Globus pallidus (tissue), 1 donor: ENCODE measurements around the gene MEG3.

ENCODE experiments used
- DNase-seq: peaks from one replicate; pipeline ENCODE4 v3.0.0-alpha.2; 2015; ENCODE audit warnings: low spot score

The MEG3 gene

DNA sequence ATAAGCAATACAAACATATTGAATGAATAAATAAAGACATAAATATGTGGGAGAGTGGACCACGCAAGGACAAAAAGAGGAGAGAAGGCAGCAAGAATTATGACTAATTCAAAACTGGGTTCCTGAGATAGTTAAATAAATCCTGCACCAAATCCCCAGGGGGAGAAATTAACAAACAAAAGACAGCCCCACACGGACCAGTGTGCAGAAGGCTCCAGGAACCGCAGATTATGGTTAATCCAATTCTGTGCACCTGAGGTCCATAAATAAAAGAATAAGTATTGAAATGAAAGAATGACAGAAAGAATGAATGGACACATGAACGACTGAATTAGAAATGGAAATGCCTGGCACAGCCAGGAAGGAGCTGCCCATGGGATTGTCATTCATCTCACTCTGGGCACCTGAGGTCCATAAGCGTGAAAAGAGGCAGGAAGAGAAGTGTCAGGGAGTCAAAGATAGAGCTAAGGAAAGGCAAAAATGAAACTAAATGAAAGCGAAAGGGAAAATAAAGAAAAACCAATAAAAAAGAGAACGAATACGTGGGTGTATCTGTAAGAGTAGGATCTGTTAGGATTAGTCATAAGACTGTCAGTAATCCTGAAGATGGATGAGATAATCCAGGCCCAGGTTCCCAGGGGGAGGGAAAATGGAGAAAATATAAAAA is 23.3 kb downstream of the MEG3 start:
- DNase-seq = no peak

DNA sequence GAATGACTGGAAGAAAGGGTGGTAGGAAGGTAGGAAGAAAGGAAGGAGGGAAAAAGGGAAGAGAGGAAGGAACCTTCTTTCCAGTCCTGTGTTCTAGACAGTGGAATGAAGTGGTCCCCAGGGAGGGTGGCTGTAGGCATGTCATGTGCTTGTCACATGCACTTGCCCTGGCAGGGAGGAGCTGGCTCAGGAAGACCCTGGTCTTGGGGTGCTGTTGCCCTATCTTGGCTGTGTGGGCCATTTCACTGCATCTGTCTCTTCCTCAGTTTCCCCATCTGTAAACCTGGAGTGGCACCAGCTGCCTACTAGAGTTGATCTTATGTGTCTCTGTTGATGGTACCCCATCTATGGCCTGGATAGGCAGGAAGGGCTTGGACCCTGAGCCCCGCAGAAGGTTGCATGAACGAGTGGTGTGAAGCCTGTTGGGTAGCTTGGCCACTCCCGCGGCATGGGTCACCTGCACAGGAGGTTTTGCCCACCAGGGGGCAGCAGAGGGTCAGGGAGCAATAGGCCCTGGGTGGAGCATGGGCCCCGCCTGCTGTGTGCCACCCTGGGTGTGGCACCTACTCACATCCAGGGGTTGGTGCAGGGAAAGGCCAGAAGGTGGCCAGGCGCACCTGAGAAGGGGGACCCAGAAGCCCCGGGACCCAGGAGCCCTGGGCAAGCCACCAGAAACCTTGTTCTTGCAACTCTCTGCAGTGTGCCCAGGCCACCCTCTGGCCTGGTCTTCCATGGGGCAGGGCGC is 25.1 kb downstream of the MEG3 start:
- DNase-seq = peak; percentile 16

DNA sequence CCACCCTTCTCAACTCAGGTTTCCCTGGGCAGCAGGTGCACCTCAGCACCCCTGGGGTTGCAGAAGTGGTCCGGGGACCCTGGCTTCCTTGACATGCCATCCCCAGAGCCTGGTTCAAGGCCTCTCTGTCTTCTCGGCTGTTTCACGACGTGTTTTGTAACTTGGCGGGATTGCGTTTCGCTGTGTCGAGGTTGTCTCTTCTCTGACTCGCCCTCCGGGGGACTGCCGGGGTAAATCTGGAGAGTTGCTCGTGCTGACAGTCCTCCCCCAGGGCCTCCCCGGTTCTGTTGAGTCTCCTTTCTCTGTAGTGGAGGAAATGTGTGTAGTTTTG is 25.6 kb downstream of the MEG3 start:
- DNase-seq = no peak

DNA sequence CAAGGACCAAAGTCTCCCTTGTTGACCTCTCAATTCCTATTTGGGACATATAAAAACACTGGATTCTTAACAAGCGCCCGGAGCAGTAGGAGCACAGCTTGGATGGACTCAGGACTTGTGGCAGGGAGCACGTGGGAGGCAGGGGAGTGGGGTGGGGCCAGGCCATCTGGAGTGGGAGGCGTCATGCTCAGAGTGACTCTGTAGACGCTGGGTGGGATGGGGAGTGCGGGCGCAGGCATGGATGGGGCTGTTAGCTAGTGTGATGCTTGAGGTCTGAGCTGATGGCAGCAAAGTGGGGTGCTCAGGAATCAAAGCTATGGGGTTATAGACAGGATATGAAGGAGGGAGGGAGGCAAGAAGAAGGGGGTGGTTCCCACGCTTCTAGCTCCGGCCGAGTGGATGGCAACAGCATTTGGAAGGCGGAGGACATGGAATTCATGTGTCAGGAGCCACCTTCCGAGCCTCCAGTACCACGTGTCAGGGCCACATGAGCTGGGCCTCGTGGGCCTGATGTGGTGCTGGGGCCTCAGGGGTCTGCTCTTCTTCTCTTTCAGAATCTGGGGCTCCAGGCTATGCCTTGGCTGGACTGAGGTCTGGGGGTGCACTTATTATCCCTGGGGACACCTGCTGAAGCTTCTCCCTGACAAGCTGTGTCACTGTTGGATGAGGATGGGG is 26.2 kb downstream of the MEG3 start:
- no peak for DNase-seq

DNA sequence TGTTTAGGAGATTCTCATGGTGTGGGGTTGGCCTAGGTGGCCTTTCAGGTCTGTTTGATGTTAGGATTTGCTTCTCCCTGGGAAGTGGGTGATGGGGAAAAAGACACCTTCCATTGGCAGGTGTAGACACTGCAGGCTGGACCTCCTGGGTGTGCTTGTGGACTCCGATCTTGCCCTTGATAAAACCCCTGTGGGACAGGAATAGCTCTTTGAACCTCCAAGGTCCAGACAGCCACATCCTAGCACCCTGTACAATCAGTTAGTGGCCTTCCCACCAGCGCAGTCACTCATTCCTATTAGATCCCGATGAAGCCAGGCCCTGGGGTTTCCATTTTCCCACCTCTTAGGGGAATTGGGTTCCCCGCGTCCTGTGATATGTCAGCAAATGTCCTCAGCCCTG is 28.5 kb downstream of the MEG3 start:
- no peak for DNase-seq

DNA sequence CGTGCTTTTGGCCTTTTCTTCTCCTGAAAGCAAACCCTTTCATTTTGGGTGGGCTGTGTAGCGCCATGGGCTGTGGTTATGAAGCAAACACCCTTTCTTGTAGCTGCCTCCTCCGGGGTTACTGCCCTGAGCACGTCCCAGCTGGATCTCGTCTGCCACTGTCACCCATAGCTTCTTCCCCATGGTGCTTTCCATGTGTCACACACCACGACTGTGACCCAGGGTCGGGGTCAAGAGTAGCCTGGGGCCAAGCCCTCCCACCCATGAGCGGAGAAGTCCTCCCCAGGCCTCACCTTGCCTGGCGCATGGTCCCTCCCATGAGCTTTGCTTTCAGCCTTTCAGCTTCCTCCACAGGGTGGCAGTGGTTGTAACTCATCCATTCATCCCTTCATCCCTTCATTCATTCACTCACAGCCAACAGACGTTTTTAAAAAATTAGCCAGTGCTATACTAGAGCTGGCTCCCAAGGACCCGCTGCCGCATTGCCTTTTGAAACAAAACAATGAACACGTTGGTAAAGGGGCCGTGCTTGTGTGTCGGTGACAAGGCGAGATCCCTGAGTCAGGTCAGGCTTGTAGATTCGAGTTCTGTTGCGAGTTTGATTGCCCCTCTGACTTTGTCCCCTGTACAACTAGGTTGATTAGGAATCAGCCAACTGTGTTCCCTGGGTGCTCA is 29.5 kb downstream of the MEG3 start:
- DNase-seq = no peak

DNA sequence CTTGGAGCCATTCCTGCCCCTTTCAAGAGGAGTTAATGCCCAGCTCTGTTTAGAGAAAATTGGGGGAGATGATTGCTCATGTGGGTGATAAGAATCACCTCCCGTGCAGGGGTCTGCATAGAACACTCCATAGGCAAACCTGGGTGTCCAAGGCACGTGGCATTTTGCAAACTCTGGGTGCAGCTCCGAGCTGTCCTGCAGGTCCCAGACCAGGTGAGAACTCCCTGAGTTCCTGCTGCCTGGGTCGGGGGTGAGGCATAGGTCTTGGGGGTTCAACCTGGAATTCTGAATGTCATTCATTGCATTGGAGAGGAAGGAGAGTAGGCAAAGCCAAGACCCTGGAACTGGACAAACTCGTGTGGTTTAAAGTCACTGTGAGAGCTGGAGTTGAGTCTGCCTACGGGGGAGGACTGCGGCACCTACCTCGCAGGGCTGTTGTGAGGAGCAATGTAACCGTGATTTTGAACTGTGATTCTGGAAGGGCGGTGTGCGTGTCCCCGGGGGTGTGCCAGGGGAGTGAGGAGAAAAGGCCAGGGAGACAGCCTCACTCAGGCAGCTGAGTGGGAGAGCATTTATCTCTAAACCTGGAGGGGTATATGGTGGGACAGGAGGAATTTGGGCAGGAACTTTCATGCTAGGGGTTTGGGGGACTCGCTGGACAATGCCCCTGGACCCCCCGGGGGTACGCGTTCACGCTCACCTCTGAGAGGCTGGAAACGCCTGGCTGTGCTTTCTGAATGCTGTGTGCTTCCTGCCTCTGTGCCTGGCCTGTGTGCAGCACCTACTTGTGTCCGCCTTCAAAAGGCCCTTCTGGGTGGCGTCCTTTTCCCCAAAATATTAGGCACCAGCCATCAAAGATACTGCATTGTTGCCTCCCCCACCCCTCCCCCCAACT is 30.4 kb downstream of the MEG3 start:
- no peak for DNase-seq

DNA sequence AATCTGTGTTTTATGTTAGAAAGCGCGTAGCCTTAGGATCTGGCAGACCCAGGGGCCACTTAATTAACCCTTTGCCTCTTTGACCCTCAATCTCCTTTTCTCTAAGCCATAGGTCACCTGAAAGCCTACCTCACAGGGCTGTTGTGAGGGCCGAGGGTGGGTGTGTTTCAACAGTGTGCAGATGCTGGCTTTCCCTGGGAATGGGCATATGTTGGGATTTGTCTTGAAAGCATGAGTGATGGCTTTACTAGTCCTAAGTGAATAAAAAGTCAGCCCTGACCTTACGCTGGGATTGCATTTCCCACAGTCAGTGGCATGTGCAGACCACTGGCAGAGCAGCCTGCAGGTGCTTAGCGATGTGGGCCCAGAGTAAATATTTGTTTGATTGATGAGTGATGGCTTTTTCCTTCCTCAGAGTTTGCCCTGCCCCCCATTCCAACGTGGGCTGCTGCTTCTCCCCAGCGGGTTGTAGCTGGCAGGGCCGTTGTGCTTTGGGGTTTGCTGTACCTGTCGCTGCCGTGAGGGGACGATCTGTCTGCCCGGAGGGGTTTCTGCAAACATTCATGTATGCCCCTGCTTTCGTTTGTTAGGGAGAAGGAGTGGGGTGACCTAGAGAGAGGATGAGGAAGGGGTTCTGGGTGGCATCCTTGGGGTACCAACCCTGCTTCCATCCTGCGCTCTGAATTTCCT is 31.5 kb downstream of the MEG3 start:
- no peak for DNase-seq

DNA sequence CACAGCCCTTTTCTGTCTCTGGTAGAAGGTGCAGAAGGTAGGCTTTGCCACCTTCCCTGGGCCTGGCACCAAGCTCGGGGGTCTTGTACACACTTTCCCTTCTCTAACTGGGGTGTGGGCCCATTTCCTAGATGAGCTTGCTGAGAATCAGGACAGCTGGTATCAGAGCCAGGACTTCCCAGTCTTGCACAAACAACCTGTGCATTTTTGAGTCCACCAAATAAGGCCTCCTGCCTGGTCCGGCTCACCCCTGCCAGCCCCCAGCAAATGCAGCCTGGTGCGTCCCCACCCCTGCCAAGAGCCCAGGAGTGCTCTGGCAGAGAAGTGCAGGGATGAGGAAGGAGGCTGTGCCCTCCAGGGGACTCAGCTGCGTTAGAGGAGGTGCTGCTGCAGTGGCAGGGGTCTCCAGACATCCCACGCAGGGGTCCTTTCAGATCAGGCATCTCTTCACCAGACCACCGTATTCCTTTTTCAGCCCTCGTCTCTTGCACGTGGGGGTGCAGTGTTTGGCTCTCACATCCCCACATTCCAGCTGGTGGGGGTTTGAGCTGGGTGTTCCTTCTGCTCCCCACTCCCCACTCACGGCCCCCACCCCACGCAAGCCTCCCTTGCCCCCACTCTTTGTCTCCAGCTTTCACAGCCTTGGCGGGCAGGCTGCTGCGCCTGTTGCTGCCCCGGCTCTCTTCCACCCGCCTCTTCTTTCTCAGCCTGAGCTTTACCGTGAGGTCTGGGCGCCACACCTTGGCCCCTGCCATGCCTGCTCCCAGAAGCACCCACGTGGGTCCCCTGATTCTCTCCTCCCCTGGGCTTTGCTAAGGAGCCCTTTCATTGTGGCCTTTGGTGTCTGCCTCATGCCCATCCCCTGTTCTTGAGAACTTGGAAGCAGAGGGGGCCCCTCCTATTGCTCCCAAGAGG is 32.3 kb downstream of the MEG3 start:
- DNase-seq = no peak

DNA sequence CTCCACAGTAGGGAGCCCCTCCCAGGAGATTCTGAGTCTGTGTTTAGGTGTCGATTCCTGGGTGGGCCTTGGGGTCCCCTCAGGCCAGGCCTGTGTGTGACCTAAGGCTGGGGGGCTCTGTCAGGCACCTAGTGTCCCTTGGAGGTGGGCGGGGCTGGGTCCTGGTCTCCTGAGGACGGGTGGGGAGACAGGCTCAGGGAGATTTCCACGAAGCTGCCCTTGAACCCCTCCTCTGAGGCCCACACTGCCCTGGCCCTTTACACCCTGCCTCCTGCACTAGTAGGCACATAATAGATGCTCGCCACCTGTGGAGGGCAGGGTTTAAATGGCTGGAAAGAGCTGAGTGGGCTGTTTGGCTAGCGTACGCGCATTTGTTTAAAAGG is 32.9 kb downstream of the MEG3 start:
- no peak for DNase-seq

DNA sequence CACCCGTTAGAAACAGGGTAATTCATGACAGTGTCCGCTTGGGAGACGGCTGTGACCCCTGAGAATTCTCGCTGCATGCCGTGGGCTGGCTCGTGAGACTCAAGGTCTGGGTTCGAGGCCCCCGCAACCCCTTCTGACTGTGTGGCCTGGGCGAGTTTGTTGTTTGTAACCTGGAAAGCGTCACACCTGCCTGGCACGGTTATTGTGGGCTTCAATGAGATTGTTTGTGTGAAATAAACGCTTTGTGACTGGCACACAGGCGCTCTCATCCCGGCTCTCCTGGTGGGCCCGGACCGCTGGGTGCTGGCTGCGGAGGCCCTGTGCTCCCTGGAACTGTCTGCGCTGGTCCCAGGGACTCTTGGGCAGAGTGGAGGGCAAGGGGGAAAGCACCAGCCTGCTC is 33.9 kb downstream of the MEG3 start:
- no peak for DNase-seq

DNA sequence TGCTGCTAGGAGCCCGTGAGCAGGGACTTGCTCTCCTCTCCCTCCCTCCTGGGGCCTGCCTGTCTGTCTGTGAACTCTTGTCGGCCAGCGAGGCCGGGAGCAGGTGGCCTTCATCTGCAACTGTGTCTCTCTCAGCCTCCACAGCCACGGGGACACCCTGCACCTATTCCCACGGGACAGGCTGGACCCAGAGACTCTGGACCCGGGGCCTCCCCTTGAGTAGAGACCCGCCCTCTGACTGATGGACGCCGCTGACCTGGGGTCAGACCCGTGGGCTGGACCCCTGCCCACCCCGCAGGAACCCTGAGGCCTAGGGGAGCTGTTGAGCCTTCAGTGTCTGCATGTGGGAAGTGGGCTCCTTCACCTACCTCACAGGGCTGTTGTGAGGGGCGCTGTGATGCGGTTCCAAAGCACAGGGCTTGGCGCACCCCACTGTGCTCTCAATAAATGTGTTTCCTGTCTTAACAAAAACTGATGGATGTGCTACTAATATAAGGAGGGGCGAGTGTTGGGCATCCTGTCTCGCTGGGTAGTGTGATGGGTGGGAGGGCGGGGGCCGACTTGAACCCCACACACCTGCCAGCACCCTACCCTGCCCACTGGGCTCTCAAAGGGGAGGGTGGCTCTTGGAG is 34.8 kb downstream of the MEG3 start:
- DNase-seq = no peak

DNA sequence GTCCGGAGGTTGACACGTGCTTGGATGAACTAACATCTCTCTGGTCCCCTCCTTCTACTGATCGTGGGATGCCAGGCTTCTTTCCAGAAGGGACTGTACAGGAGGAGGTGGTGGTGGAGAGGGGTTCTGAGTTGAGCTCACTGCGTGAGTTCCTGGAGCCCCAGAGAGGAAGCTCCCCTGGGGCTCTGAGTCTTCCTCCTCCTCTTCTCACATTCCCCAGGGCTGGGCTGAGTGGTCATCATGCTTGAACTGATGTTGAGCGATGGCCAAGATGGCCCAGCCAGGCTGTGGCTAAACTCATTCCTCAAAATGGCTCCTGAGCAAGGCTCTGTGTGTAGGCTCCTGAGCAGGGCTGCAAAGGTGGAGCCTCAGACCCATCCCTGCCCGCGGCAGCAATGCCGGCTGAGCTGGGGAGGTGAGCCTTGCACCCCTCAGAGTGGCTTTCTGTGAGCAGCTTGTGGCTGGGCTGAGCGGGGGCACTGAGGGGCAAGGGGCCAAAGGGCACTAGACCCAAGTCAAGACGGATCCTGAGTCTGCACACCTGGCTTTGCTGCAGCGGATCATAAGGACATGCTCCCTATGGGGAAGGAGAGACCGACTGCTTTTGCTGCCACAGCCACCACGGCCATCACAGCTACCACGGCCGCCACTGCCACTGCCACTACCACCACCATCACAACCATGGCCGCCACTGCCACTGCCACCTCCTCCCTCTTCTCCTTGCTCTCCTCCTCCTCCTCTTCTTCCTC is 35.4 kb downstream of the MEG3 start:
- DNase-seq = no peak

DNA sequence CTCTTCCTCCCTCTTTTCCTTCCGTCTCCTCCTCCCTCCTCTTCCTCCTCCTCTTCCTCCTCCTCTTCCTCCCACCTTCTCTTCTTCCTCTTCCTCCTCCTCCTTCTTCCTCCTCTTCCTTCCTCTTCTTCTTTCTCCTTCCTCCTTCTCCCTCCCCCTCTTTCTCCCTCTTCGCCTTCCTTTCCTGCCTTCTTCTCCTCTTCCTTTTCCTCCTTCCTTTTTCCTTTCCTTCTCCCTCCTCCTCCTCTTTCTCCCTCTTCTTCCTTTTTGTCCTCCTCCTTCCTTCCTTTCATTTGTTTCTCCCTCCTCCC is 36.0 kb downstream of the MEG3 start:
- no peak for DNase-seq

DNA sequence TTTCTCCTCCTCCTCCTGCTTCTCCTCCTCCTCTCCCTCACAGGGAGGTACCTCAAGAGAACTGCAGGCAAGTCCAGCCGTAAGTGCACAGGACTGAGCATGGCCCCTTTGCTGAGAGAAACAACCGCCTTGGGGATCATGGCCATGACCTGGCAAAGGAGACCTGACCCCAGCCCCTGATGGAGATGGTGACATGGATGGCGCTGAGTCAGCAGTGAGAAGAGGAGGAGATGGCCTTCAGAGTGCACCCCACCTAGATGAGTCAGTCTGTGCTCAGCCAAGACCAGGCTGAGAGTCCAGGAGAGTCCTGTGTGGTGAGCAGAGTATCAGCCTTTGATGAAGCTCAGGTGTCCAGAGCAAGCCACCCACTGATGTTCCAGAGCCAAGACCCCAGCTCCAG is 36.4 kb downstream of the MEG3 start:
- no peak for DNase-seq

DNA sequence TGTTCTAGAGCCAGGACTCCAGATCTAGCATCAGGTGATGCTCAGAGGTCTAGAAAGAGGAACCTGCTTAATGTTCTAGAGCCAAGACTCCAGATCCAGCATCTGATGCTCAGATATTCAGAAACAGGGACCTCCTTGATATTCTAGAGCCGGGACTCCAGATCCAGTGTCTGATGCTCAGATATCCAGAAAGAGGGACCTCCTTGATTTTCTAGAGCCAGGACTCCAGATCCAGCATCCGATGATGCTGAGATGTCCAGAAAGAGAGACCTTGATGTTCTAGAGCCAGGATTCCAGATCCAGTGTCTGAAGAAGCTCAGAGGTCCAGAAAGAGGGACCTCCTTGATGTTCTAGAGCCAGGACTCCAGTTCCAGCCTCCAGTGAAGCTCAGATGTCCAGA is 36.9 kb downstream of the MEG3 start:
- DNase-seq = no peak

DNA sequence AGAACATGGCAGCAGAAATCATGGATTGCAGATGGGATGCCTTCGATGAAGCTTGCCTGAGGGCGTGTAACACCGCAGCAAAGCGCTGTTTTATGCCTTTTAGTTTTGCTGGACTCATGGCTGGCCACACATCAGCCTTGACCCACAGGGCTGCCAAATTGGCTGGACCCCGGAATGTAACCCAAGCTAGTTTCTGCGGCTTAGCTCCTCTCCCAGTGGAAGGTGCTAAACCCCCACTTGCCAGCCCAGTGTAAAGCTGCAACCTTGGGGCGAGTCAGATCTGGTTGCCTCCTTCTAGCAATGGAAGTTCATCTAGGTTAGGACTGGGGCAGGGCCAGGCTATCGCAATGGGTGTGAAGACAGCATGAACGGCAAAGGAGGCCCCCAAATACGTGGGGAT is 38.3 kb downstream of the MEG3 start:
- no peak for DNase-seq

DNA sequence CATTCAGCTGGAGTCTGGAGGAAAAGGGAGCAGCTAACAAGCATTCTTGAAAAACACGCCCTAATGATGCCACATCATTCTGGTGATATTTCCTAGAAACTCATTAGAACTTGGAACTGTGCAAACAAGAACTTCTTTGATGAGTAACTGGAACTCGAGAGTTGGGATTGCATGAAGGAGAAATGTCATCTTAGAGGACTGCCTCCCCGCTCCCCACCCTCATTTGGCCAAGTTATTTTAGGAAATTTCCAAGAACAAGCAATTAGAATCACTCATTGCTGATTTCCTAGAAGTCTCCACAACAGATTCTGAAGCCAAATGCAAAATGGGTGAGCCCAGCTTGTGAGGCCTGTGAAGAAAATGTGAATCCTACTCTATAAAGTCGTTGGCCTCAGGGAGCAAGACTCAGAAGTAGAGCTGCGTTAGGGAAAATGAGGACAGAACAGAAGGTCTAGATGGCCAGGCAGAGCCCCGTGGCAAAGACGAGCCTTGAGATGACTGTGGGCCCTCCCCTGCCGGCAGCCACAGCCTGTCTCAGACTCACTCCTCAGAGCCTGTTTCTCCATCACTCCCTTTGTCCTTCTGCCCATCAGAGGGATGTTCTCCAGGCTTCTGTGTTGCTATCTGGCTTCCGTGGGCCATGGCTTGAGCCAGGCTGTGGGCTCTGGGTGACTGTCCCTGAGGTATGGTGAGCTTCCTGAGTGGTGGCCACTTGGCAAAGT is 39.2 kb downstream of the MEG3 start:
- DNase-seq = no peak
